Keratinocyte (primary cell): ENCODE data around the gene UNKL.

ENCODE experiments used
- EZH2 ChIP-seq: IDR thresholded peaks from one replicate; pipeline ENCODE4 v1.6.1; 2012; ENCODE audit warnings: inconsistent platforms, mild to moderate bottlenecking, low read length, moderate library complexity
- TF ChIP-seq, protein P1 (sequence below), 3 experiments: IDR thresholded peaks in 1 of 3; conservative IDR thresholded peaks in 1 of 3; optimal IDR thresholded peaks in 1 of 3; 2 replicates in 2 of 3; 3 replicates in 1 of 3; pipeline versions ENCODE3 to v1.5.1; 2011; ENCODE audit warnings: low read length in 3 of 3, mild to moderate bottlenecking in 3 of 3, moderate library complexity in 2 of 3, control low read depth in 1 of 3, inconsistent platforms in 1 of 3; ENCODE audit not compliant: insufficient read depth in 2 of 3; ENCODE audit errors: extremely low read depth in 1 of 3

DNA sequence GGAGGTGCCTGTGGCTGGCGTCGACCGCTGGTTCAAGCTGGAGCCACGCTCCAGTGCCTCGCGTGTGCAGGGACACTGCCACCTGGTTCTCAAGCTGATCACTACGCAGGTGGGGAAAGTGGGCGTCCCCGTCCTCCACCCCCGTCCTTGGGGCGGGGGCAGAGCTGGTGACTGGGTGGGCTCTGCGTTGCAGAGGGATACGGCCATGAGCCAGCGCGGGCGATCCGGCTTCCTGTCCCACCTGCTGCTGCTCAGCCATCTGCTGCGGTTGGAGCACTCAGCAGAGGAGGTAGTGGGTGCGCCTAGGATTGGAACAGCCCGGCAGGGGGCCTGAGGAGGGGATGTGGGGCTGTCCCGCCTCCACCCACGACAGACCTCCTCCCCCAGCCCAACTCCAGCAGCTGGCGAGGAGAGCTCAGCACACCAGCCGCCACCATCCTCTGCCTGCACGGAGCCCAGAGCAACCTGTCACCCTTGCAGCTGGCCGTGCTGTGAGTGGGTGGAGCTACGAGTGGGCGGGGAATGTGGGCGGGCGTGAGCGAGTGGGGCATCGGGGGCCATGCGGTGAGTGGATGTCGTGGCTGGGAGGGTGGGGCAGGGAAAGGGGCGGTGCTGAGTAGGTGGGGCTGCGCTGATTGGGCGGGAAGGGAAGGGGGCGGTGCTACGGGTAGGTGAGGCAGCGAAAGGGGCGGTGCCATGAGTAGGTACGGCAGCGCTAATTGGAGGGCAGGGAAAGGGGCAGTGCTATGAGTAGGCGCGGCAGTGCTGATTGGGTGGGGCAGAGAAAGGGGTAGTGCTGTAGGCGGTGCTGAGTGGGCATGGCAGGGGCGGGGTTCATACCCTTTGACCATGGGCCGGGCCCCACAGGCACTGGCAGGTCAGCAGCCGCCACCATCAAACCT lies 71.7 kb downstream of the UNKL start:
- TF ChIP-seq, protein P1, sequence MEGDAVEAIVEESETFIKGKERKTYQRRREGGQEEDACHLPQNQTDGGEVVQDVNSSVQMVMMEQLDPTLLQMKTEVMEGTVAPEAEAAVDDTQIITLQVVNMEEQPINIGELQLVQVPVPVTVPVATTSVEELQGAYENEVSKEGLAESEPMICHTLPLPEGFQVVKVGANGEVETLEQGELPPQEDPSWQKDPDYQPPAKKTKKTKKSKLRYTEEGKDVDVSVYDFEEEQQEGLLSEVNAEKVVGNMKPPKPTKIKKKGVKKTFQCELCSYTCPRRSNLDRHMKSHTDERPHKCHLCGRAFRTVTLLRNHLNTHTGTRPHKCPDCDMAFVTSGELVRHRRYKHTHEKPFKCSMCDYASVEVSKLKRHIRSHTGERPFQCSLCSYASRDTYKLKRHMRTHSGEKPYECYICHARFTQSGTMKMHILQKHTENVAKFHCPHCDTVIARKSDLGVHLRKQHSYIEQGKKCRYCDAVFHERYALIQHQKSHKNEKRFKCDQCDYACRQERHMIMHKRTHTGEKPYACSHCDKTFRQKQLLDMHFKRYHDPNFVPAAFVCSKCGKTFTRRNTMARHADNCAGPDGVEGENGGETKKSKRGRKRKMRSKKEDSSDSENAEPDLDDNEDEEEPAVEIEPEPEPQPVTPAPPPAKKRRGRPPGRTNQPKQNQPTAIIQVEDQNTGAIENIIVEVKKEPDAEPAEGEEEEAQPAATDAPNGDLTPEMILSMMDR (optimal IDR thresholded peaks at IDR 0.05 in 1 of 3, IDR thresholded peaks at IDR 0.05 in 1 of 3, conservative IDR thresholded peaks at IDR 0.05 in 1 of 3; ENCODE audit: extremely low read depth in 1 of 3, insufficient read depth in 2 of 3, low read length in 3 of 3), result no peak
- no peak for TF ChIP-seq EZH2
